Effector CD8-positive, alpha-beta T cell (primary cell): ENCODE data around the gene C4orf50.
"Not testable (repeated sequence)": the region's sequence is repeated elsewhere in the genome, so short reads cannot be mapped to it uniquely, and the experiment has no call there.

Source experiments
- DNase-seq: peaks from one replicate; lab custom pipeline; 2025; lab: John Stamatoyannopoulos, UW

Gene C4orf50

DNA sequence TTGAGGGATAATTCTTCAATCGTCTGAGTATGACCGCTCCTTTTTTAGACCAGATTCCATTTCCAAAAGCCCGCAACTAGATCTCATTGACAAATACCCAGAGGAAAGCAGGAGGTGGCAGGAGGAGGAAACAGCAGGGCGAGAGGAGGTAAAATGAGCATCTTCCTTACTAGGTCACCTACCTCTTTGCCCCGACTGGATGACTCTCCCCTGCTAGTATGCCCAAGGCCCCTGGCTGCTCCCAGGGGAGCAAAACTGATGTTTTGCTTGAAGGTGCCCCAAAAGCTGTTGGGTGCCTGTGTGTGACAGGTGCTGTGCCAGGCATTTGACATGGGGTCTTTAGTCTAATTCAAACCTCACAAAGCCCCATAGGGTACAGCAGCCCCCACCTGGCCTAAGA lies 48.9 kb downstream of the C4orf50 start:
- DNase-seq, result no peak

GRCh38 chr4:5968246-5968645 lies 50.0 kb downstream of the C4orf50 start:
- DNase-seq, result no peak

GRCh38 chr4:5967783-5968182 lies 50.4 kb downstream of the C4orf50 start:
- DNase-seq, result no peak

GRCh38 chr4:5965225-5965624 lies 53.0 kb downstream of the C4orf50 start:
- no peak for DNase-seq

DNA sequence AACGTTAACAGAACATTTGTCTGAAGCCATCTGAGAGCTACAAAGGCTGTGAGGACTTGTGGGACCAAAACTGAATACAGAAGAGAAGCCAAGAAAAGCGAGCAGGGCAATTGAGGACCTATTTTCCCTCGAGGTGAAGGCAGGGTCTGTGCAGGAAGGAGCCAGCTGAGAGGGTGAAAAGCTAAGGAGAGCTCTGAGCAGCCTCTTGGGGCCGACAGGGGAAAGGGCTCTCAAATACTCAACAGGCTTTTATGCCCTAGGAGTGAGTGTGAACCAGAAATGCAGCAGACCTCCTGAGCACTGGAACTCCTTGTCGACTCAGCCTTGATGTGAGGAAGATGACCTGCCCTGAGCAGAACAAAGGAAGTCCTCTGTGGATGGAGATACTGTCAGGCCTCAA lies 54.2 kb downstream of the C4orf50 start:
- DNase-seq, result no peak

- DNase-seq, result no peak
Measured at GRCh38 chr4:5963611-5964010, 54.6 kb downstream of the C4orf50 start.

DNA sequence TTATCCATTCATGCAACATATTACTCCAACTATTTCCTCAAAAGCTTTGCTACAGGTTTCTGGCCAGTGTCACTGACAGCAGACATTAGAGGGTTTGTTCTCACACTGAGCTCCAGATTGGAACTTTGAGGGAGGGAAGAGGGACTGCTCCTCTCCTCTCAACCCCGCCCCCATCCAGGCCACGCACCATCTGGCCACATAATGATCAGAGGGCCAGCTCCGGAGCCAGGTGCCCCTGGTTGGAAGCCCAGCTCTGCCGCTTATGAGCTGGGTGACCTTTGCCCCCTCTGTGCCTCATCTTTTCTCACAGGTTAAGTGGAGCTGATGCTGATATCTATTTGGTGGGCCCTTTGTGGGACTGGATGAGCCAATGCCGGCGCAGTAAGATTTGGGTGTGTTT lies 55.8 kb downstream of the C4orf50 start:
- DNase-seq, result no peak

DNA sequence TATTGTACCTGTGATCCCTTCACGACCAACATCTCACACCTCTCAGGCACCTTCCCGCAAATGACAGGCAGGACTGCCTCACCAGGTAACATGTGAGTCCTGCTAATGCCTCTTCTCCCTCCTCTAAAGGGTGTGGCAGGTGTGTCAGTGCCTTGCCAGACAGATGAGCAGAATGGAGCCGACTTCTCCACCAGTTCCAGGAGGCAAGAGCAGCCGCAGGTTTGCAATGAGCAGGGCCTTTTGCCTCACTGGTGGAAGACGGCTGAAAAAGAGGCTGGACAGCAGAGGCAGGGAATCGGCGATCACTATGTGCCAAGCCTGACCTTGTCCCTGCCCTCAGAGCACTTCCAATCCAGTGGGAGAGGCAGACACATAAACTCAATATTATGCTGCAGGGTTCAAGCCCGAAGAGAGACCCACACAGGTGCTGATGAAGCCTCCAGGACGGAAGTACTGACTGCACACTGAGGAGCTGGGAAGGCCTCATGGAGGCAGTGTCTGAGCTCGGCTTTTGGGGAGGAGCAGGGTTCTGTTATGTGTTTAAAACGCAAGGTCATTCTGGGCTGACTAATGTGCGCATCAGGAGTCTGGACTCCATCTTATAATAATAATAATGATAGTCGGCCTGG lies 57.9 kb downstream of the C4orf50 start:
- DNase-seq, result no peak

GRCh38 chr4:5959211-5959982 lies 58.8 kb downstream of the C4orf50 start:
- no peak for DNase-seq

DNA sequence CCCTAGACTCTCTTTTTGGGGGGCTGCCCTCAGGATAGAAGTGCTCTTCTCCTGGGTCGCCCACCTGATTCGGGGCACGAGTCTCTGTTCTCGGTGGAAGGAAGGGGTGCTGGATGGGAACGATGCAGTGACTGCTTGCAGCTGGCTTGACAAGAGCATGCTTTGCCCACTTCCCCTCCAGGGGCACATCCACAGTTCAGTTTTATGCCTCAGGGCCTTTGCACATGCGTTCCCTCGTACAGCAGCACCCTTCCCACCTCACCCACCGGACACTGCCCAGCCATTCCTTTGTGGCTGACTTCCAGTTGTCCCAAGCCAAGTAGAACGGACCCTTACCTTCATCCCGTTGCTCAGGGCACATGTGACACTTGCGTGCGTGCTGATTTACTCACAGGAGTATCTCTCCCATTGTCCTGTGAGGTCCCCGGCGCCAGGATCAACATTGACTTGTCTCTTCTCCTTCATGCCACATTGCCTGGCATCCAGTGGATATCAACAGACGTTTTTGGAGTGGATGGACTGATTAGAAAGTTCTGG lies 60.0 kb downstream of the C4orf50 start:
- DNase-seq, result no peak

DNA sequence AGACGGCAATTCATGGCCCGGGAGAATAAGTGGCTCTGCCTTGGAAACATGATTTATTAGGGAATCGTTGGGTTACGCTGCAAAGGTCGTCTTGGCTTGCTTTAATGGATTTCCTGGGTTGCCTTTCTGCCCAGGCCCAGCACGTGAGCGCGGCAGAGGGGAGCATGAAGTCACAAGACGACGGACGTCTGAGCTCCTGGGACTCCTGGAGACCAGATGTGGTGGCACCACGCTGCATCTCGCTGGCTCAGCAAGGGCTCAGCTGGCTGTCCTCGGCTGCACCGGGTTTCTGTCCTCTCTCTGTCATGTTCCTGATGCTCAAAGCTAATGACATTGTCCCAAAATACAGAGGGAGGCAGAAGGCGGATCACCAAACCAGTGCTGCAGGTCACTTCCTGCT lies 61.2 kb downstream of the C4orf50 start:
- no peak for DNase-seq

- no peak for DNase-seq
Measured at GRCh38 chr4:5956285-5957021, 61.8 kb downstream of the C4orf50 start.

GRCh38 chr4:5955856-5956255 lies 62.4 kb downstream of the C4orf50 start:
- no peak for DNase-seq

DNA sequence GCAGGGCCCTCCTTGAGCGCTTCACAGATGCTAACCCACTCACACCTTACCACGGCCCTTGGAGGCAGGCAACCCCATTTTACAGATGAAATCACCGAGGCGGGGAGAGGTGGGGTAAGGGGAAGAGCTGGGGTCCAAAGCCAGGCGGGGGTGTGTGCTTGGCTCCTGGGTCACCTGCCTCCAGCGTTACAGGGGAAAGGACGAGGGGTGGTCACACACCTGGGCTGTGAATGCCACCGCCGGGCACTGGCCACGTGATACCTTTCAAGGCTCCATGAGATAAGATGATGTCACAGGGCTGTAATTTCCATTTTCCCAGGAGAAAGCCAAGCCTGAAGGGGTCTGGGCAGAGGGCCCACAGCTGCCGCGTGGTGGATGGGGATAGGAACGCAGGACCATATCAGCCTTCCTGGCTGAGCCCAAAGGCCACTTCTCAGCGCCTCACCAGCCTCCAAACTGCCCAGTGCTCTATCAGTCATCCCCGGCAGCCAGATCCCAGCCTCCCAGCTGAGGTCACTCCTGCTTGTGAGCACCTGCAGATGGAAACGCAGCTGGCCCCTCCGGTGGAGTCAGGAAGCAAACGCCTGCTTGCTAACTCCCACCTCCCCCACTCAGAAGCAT lies 62.9 kb downstream of the C4orf50 start:
- no peak for DNase-seq

- no peak for DNase-seq
Measured at GRCh38 chr4:5954056-5954760, 64.0 kb downstream of the C4orf50 start.

DNA sequence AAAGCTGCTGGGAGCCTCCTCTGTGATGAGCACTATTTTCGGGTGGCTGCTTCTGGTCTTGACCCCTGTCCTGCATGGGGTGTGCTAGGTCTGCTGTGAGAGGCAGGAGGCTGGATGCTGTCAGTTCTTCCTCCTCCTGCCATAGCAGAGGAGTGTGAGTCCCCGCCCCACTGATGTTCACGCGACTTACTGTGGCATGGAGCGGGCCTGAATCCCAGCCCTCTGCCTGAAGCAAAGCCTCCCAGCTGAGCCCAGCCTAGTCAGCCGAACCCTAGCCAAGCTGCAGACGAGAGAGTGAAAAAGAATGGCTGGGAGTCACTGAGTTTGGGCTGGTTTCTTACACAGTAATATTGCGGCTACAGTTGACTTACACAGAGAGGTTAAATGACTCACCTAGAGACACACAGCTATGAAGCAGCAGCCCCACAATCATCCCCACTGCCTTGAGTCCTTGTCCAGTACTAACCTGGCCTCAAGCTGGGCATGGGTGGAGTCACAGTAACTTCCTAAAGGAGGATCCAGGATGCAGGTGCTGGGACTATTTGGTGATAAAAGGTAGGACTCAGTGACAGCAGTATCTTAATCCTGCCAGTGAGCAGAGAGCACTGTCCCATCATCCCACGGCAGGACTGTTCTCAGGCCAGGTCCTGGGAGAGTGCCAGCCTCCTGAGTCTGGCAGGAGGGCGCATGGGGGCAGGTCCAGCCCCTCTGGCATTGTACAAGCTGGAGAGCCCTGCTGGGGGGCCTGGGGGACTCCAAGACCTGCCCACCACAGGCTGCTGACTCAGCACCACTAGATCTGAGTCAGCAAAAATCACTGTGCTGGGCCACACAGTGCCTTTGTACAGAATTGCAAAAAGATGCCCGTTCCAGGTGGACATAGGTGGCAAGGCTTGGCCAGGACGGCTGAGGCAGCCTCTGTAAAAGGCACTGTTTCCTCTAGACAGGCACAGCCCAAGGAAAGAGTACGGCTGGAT lies 65.0 kb downstream of the C4orf50 start:
- no peak for DNase-seq

GRCh38 chr4:5952286-5952974 lies 65.8 kb downstream of the C4orf50 start:
- DNase-seq, result no peak

GRCh38 chr4:5946653-5947052 lies 71.6 kb downstream of the C4orf50 start:
- not testable (repeated sequence) for DNase-seq

DNA sequence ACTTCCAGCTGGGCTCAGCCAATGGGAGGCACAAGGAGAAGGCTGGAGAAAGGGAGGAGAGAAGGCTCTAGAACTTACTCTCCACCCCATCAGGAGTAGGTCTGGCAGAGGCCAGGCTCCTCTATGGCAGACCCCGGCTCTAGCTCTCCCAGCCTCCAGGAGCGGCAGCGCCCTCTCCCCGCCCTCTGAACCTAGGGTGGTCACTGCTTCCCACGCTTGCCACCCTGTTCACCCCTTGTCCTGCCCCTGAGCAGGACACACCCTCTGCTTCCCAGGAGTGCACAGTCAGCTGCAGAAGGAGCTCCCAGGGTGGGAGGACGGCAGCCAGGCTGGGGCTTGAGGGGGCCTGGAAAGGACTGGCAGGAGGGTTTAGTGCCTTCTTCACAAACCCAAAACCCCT lies 72.3 kb downstream of the C4orf50 start:
- DNase-seq, result no peak

GRCh38 chr4:5945171-5945570 lies 73.1 kb downstream of the C4orf50 start:
- DNase-seq, result no peak
